T-cell (primary cell): ENCODE data around the gene PSG6. TPM values are rescaled to one million over a fixed set of nuclear protein-coding genes. Genes with fewer than 3 reads are reported as not detected.
"Not testable (repeated sequence)": the region's sequence is repeated elsewhere in the genome, so short reads cannot be mapped to it uniquely, and the experiment has no call there.

ENCODE experiments used
- ATAC-seq, 4 experiments: fragments of 200-7000 bp in 3 of 4; fragments of 150-1000 bp in 1 of 4; cut with Tn5 transposase; replicated peaks in 1 of 4; 1 replicate in 3 of 4; 2 replicates in 1 of 4; pipeline ENCODE4 v1.10.0; 2021; ENCODE audit warnings: moderate library complexity in 3 of 4, mild to moderate bottlenecking in 2 of 4, moderate number of reproducible peaks in 1 of 4
- CTCF ChIA-PET, 2 donors: fragments of 300-600 bp; sonication (Branson Sonifier 250); formaldehyde crosslinking; loops; one replicate each; lab custom pipeline; 2022; ENCODE audit warnings: antibody characterized with exemption in 2 of 2; lab: Charles Lee
- POLR2A ChIA-PET, 2 donors: fragments of 300-600 bp; sonication (Branson Sonifier 250); formaldehyde crosslinking; loops; one replicate each; lab custom pipeline; 2022; ENCODE audit warnings: antibody characterized with exemption in 2 of 2; lab: Charles Lee
- DNase-seq, 35 experiments: peaks; one replicate each; pipeline versions ENCODE4 v3.0.0 to v3.0.0-alpha.2; 2013 to 2023
- H3K27ac ChIP-seq: one replicate; pipeline ENCODE4 v1.5.1; 2013; ENCODE audit warnings: low read length
- H3K27me3 ChIP-seq, 2 experiments: replicated peaks in 1 of 2; 1 replicate in 1 of 2; 2 replicates in 1 of 2; pipeline versions ENCODE4 v1.6.1 to v1.7.0; 2013; ENCODE audit warnings: low read length in 1 of 2, mixed read lengths in 1 of 2; ENCODE audit not compliant: control insufficient read depth in 2 of 2, insufficient read depth in 2 of 2; ENCODE audit errors: extremely low read depth in 1 of 2
- H3K36me3 ChIP-seq, 2 donors: 1 replicate in 1 of 2; 2 replicates in 1 of 2; pipeline versions ENCODE4 v1.6.1 to v1.7.0; 2013; ENCODE audit warnings: low read length in 1 of 2; ENCODE audit not compliant: control insufficient read depth in 2 of 2, insufficient read depth in 1 of 2; ENCODE audit errors: extremely low read depth in 1 of 2
- H3K4me1 ChIP-seq, 2 experiments: 1 replicate in 1 of 2; 2 replicates in 1 of 2; pipeline versions ENCODE4 v1.6.1 to v1.7.0; 2013; ENCODE audit warnings: low read length in 2 of 2, mixed read lengths in 1 of 2; ENCODE audit not compliant: insufficient read depth in 2 of 2, control insufficient read depth in 1 of 2; ENCODE audit errors: extremely low read depth in 1 of 2
- H3K4me3 ChIP-seq, 2 donors: 1 replicate in 1 of 2; 2 replicates in 1 of 2; pipeline versions ENCODE4 v1.5.1 to v1.7.0; 2013; ENCODE audit warnings: mild to moderate bottlenecking in 2 of 2, low read length in 1 of 2, moderate library complexity in 1 of 2; ENCODE audit not compliant: control insufficient read depth in 1 of 2; ENCODE audit errors: extremely low read depth in 1 of 2
- H3K9me3 ChIP-seq: 2 replicates; pipeline ENCODE4 v1.7.0; 2013
- H3K27ac Mint-ChIP-seq, 2 donors: one replicate each; pipeline ENCODE4 v1.8.0; 2020 to 2021; ENCODE audit warnings: mild to moderate bottlenecking in 2 of 2, mixed read lengths in 2 of 2
- H3K27me3 Mint-ChIP-seq, 2 donors: one replicate each; pipeline ENCODE4 v1.8.0; 2021 to 2022; ENCODE audit warnings: mixed read lengths in 2 of 2
- H3K36me3 Mint-ChIP-seq: one replicate; pipeline ENCODE4 v1.8.0; 2021; ENCODE audit warnings: mixed read lengths
- H3K4me1 Mint-ChIP-seq, 3 donors: one replicate each; pipeline ENCODE4 v1.8.0; 2020 to 2022; ENCODE audit warnings: mixed read lengths in 3 of 3, mild to moderate bottlenecking in 1 of 3
- H3K4me3 Mint-ChIP-seq, 3 donors: one replicate each; pipeline ENCODE4 v1.8.0; 2020 to 2022; ENCODE audit warnings: mild to moderate bottlenecking in 3 of 3, mixed read lengths in 3 of 3, moderate library complexity in 3 of 3
- H3K9me3 Mint-ChIP-seq, 3 donors: one replicate each; pipeline ENCODE4 v1.8.0; 2020 to 2022; ENCODE audit warnings: mixed read lengths in 3 of 3
- WGBS: methylation state at CpG from one replicate; pipeline ENCODE4 v1.1.5; 2013; ENCODE audit warnings: missing lambda C conversion rate; ENCODE audit not compliant: insufficient coverage; 5-methylcytosine and 5-hydroxymethylcytosine counted together
- total RNA-seq, 35 experiments: library from RNA in 6 of 35; stranded (reverse) in 6 of 35; fragments of 120-200 nt in 1 of 35; gene quantifications; one replicate each; pipeline versions ENCODE4 v1.2.1 to v1.2.4 and lab custom pipeline; 2013 to 2026

PSG6 gene
- total RNA-seq, 5 donors from 2014 or later (not counting 1 experiment from before 2014, with no cell fraction given): not detected

- H3K9me3 Mint-ChIP-seq, ATAC-seq, H3K27ac ChIP-seq, H3K4me1 ChIP-seq, CTCF ChIA-PET, H3K36me3 ChIP-seq, H3K9me3 ChIP-seq, H3K27ac Mint-ChIP-seq, H3K4me3 ChIP-seq, POLR2A ChIA-PET, DNase-seq, H3K4me1 Mint-ChIP-seq, H3K4me3 Mint-ChIP-seq, H3K36me3 Mint-ChIP-seq: not testable (repeated sequence)
- WGBS: 95% methylated on average over 3 of the region's 9 CpGs
- peaks cover 2 to 20% of the 10 kb centered on the region in 2 experiments for H3K27me3 ChIP-seq
- peaks cover 16 to 39% of the 10 kb centered on the region in 2 donors for H3K27me3 Mint-ChIP-seq
Observed at GRCh38 chr19:42880621-42881020, 37.1 kb downstream of the PSG6 start.

- ChIA-PET POLR2A (no interaction called here), CTCF (no interaction called here)
- H3K27me3 ChIP-seq: peaks cover 0 to 18% of the 10 kb centered on the region in 2 experiments
- no peaks in the 10 kb centered on the region for H3K9me3 ChIP-seq
- Mint-ChIP-seq H3K36me3 (no peaks in the 10 kb centered on the region), H3K27ac (no peak within 1 kb of the TSS), H3K9me3 (no peaks in the 10 kb centered on the region), H3K4me1 (no peaks in the 10 kb centered on the region), H3K4me3 (no peak within 1 kb of the TSS), H3K27me3 (peaks cover 16 to 31% of the 10 kb centered on the region in 2 donors)
- DNase-seq: no peak
- H3K4me3 ChIP-seq: no peak within 1 kb of the TSS
- H3K27ac ChIP-seq: no peak within 1 kb of the TSS
- H3K4me1 ChIP-seq: no peaks in the 10 kb centered on the region
- WGBS: 34% methylated on average over 2 of the region's 2 CpGs
- H3K36me3 ChIP-seq: no peaks in the 10 kb centered on the region
- no peak for ATAC-seq
Observed at GRCh38 chr19:42879613-42880012, 38.1 kb downstream of the PSG6 start, which contains the start of gene PSG1. Gene PSG1, minus strand, starts transcription at chr19:42879713. Its CDS starts 132 bp downstream, at chr19:42879581.

- H3K4me3 ChIP-seq, H3K36me3 Mint-ChIP-seq, H3K27ac Mint-ChIP-seq, CTCF ChIA-PET, ATAC-seq, POLR2A ChIA-PET, DNase-seq, H3K36me3 ChIP-seq, H3K9me3 ChIP-seq, H3K4me1 ChIP-seq, H3K4me1 Mint-ChIP-seq, H3K9me3 Mint-ChIP-seq, H3K4me3 Mint-ChIP-seq, H3K27ac ChIP-seq: not testable (repeated sequence)
- H3K27me3 ChIP-seq: peaks cover 0 to 17% of the 10 kb centered on the region in 2 experiments
- peaks cover 0 to 13% of the 10 kb centered on the region in 2 donors for H3K27me3 Mint-ChIP-seq
Observed at GRCh38 chr19:42876596-42876995, 41.1 kb downstream of the PSG6 start.

- WGBS: 50% methylated on average over 1 of the region's 1 CpG
Observed at GRCh38 chr19:42875881-42876280, 41.8 kb downstream of the PSG6 start.

GRCh38 chr19:42874901-42875813 is 42.5 kb downstream of the PSG6 start:
- CTCF ChIA-PET, H3K36me3 ChIP-seq, H3K9me3 ChIP-seq, H3K4me3 ChIP-seq, H3K4me1 Mint-ChIP-seq, H3K27ac ChIP-seq, H3K27me3 ChIP-seq, DNase-seq, H3K9me3 Mint-ChIP-seq, POLR2A ChIA-PET, H3K4me1 ChIP-seq, H3K36me3 Mint-ChIP-seq, H3K4me3 Mint-ChIP-seq, H3K27me3 Mint-ChIP-seq, H3K27ac Mint-ChIP-seq, ATAC-seq: not testable (repeated sequence)
- WGBS: 83% methylated on average over 1 of the region's 4 CpGs

More at GRCh38 chr19:42875881-42876280, 41.8 kb downstream of the PSG6 start:
- H3K36me3 ChIP-seq, H3K36me3 Mint-ChIP-seq, ATAC-seq, H3K9me3 ChIP-seq, H3K4me1 ChIP-seq, H3K4me3 ChIP-seq, POLR2A ChIA-PET, H3K4me1 Mint-ChIP-seq, H3K9me3 Mint-ChIP-seq, H3K27ac Mint-ChIP-seq, H3K27ac ChIP-seq, DNase-seq, CTCF ChIA-PET, H3K4me3 Mint-ChIP-seq: not testable (repeated sequence)
- peaks cover 0 to 12% of the 10 kb centered on the region in 2 experiments for H3K27me3 ChIP-seq
- H3K27me3 Mint-ChIP-seq: peaks cover 0 to 11% of the 10 kb centered on the region in 2 donors

- H3K36me3 Mint-ChIP-seq, H3K4me3 Mint-ChIP-seq, H3K4me1 Mint-ChIP-seq, DNase-seq, H3K4me3 ChIP-seq, ATAC-seq, H3K27me3 ChIP-seq, H3K9me3 ChIP-seq, H3K27ac Mint-ChIP-seq, CTCF ChIA-PET, POLR2A ChIA-PET, H3K9me3 Mint-ChIP-seq, H3K27ac ChIP-seq, H3K36me3 ChIP-seq, H3K4me1 ChIP-seq: not testable (repeated sequence)
- WGBS: 93% methylated on average over 3 of the region's 3 CpGs
- peaks cover 0 to 10% of the 10 kb centered on the region in 2 donors for H3K27me3 Mint-ChIP-seq
Observed at GRCh38 chr19:42874136-42874535, 43.6 kb downstream of the PSG6 start.
